WTC11 (cell line): ENCODE data around the gene TRNT1. TPM values are rescaled to one million over a fixed set of nuclear protein-coding genes. Genes with fewer than 3 reads are reported as not detected.

Source experiments
- ATAC-seq: fragments of 200-7000 bp; cut with Tn5 transposase; 2 replicates; pipeline ENCODE4 v1.10.0; 2021; ENCODE audit warnings: mild to moderate bottlenecking, moderate library complexity
- CTCF ChIA-PET: fragments of 300-600 bp; sonication (Branson Sonifier 250); formaldehyde crosslinking; loops from one replicate; lab custom pipeline; 2021; ENCODE audit warnings: antibody characterized with exemption; lab: Charles Lee
- POLR2A ChIA-PET: fragments of 350-600 bp; sonication (Branson Sonifier 250); formaldehyde crosslinking; loops from one replicate; lab custom pipeline; 2021; ENCODE audit warnings: antibody characterized with exemption; lab: Charles Lee
- DNase-seq: peaks from one replicate; pipeline ENCODE4 v3.0.0; 2021; ENCODE audit warnings: low spot score
- H3K27ac Mint-ChIP-seq: 2 replicates; pipeline ENCODE4 v1.8.0; 2021; ENCODE audit warnings: mixed read lengths
- H3K27me3 Mint-ChIP-seq: 2 replicates; pipeline ENCODE4 v1.8.0; 2021; ENCODE audit warnings: low read depth, mild to moderate bottlenecking, moderate library complexity, mixed read lengths
- H3K36me3 Mint-ChIP-seq: 2 replicates; pipeline ENCODE4 v1.8.0; 2021; ENCODE audit warnings: mixed read lengths
- H3K4me1 Mint-ChIP-seq: 2 replicates; pipeline ENCODE4 v1.8.0; 2022; ENCODE audit warnings: mixed read lengths
- H3K4me3 Mint-ChIP-seq: 2 replicates; pipeline ENCODE4 v1.8.0; 2021; ENCODE audit warnings: mild to moderate bottlenecking, moderate library complexity, mixed read lengths
- H3K9me3 Mint-ChIP-seq: 2 replicates; pipeline ENCODE4 v1.8.0; 2021; ENCODE audit warnings: mixed read lengths
- GABPB1 ChIP-seq: sonication (generic); formaldehyde crosslinking; IDR thresholded peaks from 2 replicates; pipeline ENCODE4 v1.8.1; 2023; ENCODE audit warnings: mild to moderate bottlenecking, missing genetic modification reagents
- MXD4 ChIP-seq: fragments of 250-450 bp; sonication (Bioruptor Pico); IDR thresholded peaks from 2 replicates; pipeline ENCODE4 v1.8.0; 2021; ENCODE audit warnings: mild to moderate bottlenecking, moderate library complexity, borderline replicate concordance
- NR2C2 ChIP-seq: sonication (generic); formaldehyde crosslinking; IDR thresholded peaks from 2 replicates; pipeline ENCODE4 v1.8.0; 2022; ENCODE audit warnings: mild to moderate bottlenecking, missing genetic modification reagents
- NR3C1 ChIP-seq: sonication (generic); formaldehyde crosslinking; conservative IDR thresholded peaks from 2 replicates; pipeline ENCODE4 v1.8.1; 2023; ENCODE audit warnings: low read depth, mild to moderate bottlenecking, missing genetic modification reagents
- PRRX2 ChIP-seq: fragments of 250-450 bp; sonication (Bioruptor Pico); IDR thresholded peaks from 2 replicates; pipeline ENCODE4 v1.8.0; 2021; ENCODE audit warnings: mild to moderate bottlenecking
- SMAD4 ChIP-seq: sonication (generic); formaldehyde crosslinking; IDR thresholded peaks from 2 replicates; pipeline ENCODE4 v1.8.0; 2022; ENCODE audit warnings: mild to moderate bottlenecking, missing genetic modification reagents
- TEAD4 ChIP-seq: sonication (generic); formaldehyde crosslinking; IDR thresholded peaks from 2 replicates; pipeline ENCODE4 v1.8.0; 2022; ENCODE audit warnings: mild to moderate bottlenecking, missing genetic modification reagents
- ZNF121 ChIP-seq: sonication (generic); formaldehyde crosslinking; IDR thresholded peaks from 2 replicates; pipeline ENCODE4 v1.8.0; 2023; ENCODE audit warnings: missing genetic modification reagents
- ZNF671 ChIP-seq: fragments of 250-450 bp; sonication (Bioruptor Pico); IDR thresholded peaks from 2 replicates; pipeline ENCODE4 v1.8.0; 2021; ENCODE audit warnings: mild to moderate bottlenecking
- total RNA-seq: library from RNA; stranded (reverse); gene quantifications from 3 replicates; pipeline ENCODE4 v1.2.3, GENCODE V29; 2021
- TF ChIP-seq, protein P1 (sequence below): sonication (generic); formaldehyde crosslinking; IDR thresholded peaks from 2 replicates; pipeline ENCODE4 v1.8.0; 2022; ENCODE audit warnings: mild to moderate bottlenecking, missing genetic modification reagents
- TF ChIP-seq, protein P2 (sequence below): sonication (generic); formaldehyde crosslinking; IDR thresholded peaks from 2 replicates; pipeline ENCODE4 v1.8.1; 2023; ENCODE audit warnings: mild to moderate bottlenecking, missing genetic modification reagents
- TF ChIP-seq, protein P3 (sequence below): fragments of 200-600 bp; IDR thresholded peaks from 2 replicates; pipeline ENCODE4 v1.8.0; 2022; ENCODE audit warnings: antibody characterized with exemption
- TF ChIP-seq, protein P4 (sequence below): fragments of 250-450 bp; sonication (Bioruptor Pico); conservative IDR thresholded peaks from 2 replicates; pipeline ENCODE4 v1.9.0; 2021; ENCODE audit warnings: mild to moderate bottlenecking
- TF ChIP-seq, protein P5 (sequence below): sonication (generic); formaldehyde crosslinking; IDR thresholded peaks from 2 replicates; pipeline ENCODE4 v1.8.0; 2023; ENCODE audit warnings: missing genetic modification reagents, mild to moderate bottlenecking, borderline replicate concordance

The TRNT1 gene
- total RNA-seq, 1 experiment from 2014 or later = 18.8 TPM

DNA sequence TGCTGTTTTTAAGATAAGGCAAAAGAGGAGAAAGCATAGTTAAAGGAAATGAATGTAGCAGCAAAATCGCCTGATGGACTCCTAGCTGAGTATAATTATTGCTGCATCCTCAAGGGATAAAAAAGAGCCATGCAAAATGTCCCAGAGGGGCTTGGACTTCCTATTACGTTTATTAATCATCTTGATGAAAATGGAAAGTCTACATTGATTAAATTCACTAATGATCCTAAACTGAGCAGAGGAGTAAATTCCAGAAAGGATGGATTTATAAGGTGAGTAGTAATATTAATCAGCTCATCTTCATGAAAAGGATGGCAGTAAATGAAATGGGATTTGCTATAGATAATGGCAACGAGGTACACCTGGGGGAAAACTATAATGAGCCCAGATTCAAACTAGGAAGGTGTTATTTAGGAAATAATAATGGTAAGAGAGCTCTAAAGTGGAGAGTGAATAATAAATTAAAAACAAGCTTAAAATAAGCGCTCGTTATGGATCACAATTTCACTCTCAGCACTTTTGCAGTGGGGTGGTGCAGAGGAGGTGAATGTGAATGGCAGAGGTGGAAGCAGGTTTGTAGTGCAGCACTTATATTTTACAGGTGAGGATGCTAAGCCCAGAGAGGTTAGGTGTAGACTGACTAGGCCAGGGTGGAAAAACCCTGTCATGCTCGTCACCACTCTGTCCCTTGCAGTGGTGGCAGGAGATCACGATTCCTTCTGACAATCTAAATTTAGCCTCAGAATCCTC lies 38.8 kb upstream of the TRNT1 start (continued):
- TF ChIP-seq, protein P1, sequence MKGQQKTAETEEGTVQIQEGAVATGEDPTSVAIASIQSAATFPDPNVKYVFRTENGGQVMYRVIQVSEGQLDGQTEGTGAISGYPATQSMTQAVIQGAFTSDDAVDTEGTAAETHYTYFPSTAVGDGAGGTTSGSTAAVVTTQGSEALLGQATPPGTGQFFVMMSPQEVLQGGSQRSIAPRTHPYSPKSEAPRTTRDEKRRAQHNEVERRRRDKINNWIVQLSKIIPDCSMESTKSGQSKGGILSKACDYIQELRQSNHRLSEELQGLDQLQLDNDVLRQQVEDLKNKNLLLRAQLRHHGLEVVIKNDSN = no peak

DNA sequence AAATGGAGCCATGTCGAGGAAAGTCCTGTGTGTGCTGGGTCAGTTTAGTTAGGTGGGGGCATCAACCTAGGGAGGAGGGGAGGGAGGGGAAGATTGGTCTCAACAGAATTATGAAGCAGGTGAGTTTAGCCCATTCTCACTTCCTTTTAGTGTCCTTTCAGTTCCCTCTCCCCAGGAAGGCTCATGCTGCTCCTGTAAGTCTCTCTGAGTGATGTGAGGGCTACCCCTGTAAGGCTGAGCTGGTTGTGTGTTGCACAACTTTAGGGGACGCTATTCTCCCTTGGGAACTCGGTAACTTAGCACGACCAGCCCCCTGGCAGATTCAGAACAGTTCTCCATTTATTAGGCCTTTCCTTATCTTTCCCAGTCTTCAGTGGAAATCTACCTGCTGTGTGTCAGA lies 37.7 kb upstream of the TRNT1 start:
- no peak for TF ChIP-seq MXD4 (CRISPR knock-in tag)
- TF ChIP-seq, all 79 proteins: peak for 0
- CTCF ChIA-PET = no interaction called here
- no peak overlapping the region for H3K27ac Mint-ChIP-seq
- POLR2A ChIA-PET = no interaction called here
- peaks cover 46% of the 10 kb centered on the region for H3K36me3 Mint-ChIP-seq
- DNase-seq (no peak), ATAC-seq (no peak)
- no peaks in the 10 kb centered on the region for H3K4me1 Mint-ChIP-seq
- H3K9me3 Mint-ChIP-seq = peaks cover 74% of the 10 kb centered on the region
- peaks cover 2% of the 10 kb centered on the region; the same call in 1 of the 2 replicates for H3K27me3 Mint-ChIP-seq
- no peak overlapping the region for H3K4me3 Mint-ChIP-seq

DNA sequence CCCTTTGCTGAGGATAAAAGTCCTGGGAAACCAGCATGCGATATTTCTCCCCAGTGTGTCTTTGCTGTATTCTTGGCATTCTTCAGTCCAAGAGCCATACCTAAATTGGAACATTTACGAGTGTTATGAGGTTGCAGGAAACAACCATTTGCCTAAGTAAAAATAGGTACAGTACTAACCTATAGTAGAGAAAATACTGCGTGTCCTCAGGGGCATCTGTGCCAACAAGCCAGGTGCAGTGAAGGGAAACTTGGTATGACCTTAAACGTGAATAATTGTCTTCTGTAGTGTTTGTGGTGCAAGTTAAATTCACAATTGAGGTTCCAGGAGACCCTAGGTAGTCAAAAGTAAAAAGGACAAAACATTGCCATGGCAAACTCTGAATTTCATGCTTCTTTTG lies 28.8 kb upstream of the TRNT1 start:
- H3K36me3 Mint-ChIP-seq = peaks cover 22% of the 10 kb centered on the region

More for the DNA sequence above, 28.8 kb upstream of the TRNT1 start:
- Mint-ChIP-seq H3K4me3 (no peak overlapping the region), H3K27ac (no peak overlapping the region), H3K9me3 (peaks cover 58% of the 10 kb centered on the region)
- POLR2A ChIA-PET = no interaction called here
- TF ChIP-seq PRRX2 = no peak
- no peak for TF ChIP-seq NR3C1
- TF ChIP-seq ZNF671 (CRISPR knock-in tag) = no peak
- TF ChIP-seq SMAD4 = no peak
- no peak for TF ChIP-seq ZNF121 (CRISPR knock-in tag)
- TF ChIP-seq, protein P2, sequence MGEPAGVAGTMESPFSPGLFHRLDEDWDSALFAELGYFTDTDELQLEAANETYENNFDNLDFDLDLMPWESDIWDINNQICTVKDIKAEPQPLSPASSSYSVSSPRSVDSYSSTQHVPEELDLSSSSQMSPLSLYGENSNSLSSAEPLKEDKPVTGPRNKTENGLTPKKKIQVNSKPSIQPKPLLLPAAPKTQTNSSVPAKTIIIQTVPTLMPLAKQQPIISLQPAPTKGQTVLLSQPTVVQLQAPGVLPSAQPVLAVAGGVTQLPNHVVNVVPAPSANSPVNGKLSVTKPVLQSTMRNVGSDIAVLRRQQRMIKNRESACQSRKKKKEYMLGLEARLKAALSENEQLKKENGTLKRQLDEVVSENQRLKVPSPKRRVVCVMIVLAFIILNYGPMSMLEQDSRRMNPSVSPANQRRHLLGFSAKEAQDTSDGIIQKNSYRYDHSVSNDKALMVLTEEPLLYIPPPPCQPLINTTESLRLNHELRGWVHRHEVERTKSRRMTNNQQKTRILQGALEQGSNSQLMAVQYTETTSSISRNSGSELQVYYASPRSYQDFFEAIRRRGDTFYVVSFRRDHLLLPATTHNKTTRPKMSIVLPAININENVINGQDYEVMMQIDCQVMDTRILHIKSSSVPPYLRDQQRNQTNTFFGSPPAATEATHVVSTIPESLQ = no peak
- TF ChIP-seq, protein P3, sequence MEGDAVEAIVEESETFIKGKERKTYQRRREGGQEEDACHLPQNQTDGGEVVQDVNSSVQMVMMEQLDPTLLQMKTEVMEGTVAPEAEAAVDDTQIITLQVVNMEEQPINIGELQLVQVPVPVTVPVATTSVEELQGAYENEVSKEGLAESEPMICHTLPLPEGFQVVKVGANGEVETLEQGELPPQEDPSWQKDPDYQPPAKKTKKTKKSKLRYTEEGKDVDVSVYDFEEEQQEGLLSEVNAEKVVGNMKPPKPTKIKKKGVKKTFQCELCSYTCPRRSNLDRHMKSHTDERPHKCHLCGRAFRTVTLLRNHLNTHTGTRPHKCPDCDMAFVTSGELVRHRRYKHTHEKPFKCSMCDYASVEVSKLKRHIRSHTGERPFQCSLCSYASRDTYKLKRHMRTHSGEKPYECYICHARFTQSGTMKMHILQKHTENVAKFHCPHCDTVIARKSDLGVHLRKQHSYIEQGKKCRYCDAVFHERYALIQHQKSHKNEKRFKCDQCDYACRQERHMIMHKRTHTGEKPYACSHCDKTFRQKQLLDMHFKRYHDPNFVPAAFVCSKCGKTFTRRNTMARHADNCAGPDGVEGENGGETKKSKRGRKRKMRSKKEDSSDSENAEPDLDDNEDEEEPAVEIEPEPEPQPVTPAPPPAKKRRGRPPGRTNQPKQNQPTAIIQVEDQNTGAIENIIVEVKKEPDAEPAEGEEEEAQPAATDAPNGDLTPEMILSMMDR = no peak
- no peak for TF ChIP-seq GABPB1
- TF ChIP-seq NR2C2 (CRISPR knock-in tag) = no peak
- TF ChIP-seq, protein P4, sequence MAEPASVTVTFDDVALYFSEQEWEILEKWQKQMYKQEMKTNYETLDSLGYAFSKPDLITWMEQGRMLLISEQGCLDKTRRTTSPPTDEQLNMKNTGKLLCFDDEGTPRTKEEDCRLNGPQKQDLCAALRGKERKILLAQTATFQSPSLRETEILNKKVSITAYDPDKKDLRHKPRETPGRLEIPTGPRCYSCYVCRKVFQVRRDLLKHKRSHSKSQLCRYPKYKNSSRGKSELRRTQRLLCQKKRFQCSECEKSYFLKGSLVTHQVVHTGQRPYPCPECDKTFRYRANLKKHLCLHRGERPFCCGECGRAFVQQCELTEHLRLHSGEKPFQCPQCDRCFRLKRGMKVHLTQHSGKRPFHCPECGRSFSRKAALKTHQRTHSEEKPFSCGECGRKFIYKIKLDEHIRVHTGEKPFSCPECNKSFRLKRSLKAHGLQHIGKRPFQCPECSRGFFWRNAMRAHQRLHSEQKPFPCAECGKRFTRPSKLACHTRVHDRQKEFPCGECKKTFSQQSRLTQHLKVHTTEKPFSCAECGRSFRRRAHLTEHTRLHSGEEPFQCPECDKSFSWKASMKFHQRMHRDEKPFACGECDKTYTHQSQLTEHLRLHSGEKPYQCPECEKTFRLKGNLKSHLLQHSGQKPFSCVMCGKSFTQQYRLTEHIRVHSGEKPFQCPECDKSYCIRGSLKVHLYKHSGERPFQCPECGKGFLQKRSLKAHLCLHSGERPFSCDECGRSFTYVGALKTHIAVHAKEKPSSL (CRISPR knock-in tag) = no peak
- TF ChIP-seq TEAD4 (CRISPR knock-in tag) = no peak
- TF ChIP-seq, protein P5, sequence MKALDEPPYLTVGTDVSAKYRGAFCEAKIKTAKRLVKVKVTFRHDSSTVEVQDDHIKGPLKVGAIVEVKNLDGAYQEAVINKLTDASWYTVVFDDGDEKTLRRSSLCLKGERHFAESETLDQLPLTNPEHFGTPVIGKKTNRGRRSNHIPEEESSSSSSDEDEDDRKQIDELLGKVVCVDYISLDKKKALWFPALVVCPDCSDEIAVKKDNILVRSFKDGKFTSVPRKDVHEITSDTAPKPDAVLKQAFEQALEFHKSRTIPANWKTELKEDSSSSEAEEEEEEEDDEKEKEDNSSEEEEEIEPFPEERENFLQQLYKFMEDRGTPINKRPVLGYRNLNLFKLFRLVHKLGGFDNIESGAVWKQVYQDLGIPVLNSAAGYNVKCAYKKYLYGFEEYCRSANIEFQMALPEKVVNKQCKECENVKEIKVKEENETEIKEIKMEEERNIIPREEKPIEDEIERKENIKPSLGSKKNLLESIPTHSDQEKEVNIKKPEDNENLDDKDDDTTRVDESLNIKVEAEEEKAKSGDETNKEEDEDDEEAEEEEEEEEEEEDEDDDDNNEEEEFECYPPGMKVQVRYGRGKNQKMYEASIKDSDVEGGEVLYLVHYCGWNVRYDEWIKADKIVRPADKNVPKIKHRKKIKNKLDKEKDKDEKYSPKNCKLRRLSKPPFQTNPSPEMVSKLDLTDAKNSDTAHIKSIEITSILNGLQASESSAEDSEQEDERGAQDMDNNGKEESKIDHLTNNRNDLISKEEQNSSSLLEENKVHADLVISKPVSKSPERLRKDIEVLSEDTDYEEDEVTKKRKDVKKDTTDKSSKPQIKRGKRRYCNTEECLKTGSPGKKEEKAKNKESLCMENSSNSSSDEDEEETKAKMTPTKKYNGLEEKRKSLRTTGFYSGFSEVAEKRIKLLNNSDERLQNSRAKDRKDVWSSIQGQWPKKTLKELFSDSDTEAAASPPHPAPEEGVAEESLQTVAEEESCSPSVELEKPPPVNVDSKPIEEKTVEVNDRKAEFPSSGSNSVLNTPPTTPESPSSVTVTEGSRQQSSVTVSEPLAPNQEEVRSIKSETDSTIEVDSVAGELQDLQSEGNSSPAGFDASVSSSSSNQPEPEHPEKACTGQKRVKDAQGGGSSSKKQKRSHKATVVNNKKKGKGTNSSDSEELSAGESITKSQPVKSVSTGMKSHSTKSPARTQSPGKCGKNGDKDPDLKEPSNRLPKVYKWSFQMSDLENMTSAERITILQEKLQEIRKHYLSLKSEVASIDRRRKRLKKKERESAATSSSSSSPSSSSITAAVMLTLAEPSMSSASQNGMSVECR (CRISPR knock-in tag) = no peak
- TF ChIP-seq, all 79 proteins: peak for 0
- Mint-ChIP-seq H3K4me1 (no peaks in the 10 kb centered on the region), H3K27me3 (no peaks in the 10 kb centered on the region)
- CTCF ChIA-PET = no interaction called here
- ATAC-seq (no peak), DNase-seq (no peak)
